GM20000 (cell line): ENCODE measurements around the gene TPTE2.
A peak's percentile ranks its signal among the peaks of the same experiment; 100 is the strongest.
"Not testable (repeated sequence)": the region's sequence is repeated elsewhere in the genome, so short reads cannot be mapped to it uniquely, and the experiment has no call there.

Source experiments
- DNase-seq: peaks from one replicate; pipeline ENCODE4 v3.0.0; 2012; ENCODE audit warnings: low spot score
- CTCF ChIP-seq: IDR thresholded peaks from 2 replicates; pipeline ENCODE4 v1.5.1; 2012; ENCODE audit warnings: mild to moderate bottlenecking, control low read depth; ENCODE audit errors: extremely low read depth, missing control alignments

TPTE2 gene

DNA sequence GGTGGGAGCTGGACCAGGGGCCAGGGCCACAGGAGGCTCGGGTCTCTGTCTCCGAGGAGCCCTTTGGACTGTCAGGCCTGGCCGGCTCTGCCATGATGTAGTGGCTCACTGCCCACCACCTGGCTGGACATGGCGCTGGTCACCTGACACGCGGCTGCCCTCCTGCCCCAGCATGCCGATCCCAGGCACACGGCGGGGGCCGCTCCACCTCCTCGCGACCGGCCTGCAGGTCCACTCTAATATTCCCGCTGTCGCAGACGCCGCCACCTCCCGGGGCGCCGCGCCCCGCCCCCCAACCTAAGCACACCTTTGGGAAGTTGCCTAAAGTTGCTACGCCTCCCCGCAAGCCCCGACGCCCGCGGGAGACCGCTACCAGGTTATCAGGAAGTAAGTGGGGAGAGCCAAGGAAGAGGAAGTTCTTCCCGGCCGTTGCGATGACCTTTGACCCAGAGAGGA, at the start of gene TPTE2:
Gene TPTE2, minus strand, starts transcription at position 406 of the 456 bp plus-strand sequence. CDS start 58,298 bp downstream, outside the sequence.
- not testable (repeated sequence) for DNase-seq

GRCh38 chr13:19607523-19608078, 46.3 kb upstream of the TPTE2 start:
- no peak for TF ChIP-seq CTCF
- DNase-seq, result no peak

- no peak for DNase-seq
- no peak for TF ChIP-seq CTCF
Measured at GRCh38 chr13:19606737-19607136, 45.4 kb upstream of the TPTE2 start.

DNA sequence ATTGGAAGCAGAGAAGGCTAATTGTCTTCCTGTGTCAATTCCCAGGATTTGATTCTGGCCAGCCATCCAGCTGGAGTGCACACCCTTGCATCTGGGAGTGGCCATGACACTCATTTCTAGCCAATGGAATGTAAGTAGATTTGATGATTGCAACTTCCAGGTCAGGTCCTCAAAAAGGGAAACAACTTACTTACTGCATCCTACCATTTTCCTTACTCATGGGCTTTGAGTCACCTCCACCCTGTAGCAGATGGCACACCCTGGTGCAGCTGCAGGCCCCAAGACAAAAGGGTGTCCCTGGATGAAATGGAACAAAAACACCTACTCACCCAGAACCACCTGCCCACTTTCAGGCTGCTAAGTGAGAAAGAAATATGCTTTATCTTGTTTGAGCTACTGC, 44.8 kb upstream of the TPTE2 start:
- DNase-seq, result no peak
- TF ChIP-seq CTCF, result no peak

DNA sequence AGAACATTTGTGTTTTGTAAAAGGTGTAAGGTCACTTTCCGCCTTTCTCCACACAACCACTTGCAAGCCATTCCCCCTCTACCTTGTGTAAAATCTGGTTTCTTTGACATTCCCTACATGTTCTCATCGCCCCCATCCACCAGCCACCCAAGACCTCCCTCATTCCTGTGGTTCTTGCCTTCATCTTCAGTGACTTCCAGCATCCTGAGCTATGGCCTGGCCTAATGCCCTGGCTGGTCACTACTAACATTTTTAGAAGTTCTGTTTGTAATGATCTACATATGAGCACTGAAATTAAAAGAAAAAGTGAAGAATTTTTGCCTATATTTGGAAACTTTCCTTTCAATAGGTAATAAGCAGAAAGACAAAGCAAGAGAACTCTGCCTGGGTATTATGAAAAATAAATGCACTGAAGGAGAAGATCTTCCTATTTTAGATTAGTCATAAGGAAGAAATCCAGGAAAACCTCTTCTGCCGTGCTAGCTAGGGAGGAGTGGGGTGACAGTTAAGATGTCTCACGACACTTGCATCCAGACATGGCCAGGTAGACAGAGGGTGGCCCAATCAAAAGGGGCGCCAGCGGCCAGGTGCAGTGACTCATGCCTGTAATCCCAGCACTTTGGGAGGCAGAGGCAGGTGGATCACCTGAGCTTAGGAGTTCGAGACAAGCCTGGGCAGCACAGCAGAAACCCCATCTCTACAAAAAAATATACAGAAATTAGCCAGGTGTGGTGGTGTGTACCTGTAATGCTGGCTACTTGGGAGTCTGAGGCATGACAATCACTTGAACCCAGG, 44.0 kb upstream of the TPTE2 start:
- TF ChIP-seq CTCF, result no peak
- no peak for DNase-seq

GRCh38 chr13:19604306-19604705, 43.0 kb upstream of the TPTE2 start:
- DNase-seq, result no peak
- TF ChIP-seq CTCF, result no peak

- no peak for TF ChIP-seq CTCF
- DNase-seq, result peak; percentile 89
Measured at GRCh38 chr13:19601749-19602725, 40.7 kb upstream of the TPTE2 start.
